H1 (cell line): ENCODE results near the gene RUNX1. TPM values are rescaled to one million over a fixed set of nuclear protein-coding genes. Genes with fewer than 3 reads are reported as not detected.

ENCODE experiments used
- CTCF ChIA-PET: fragments of 300-600 bp; sonication (Branson Sonifier 250); formaldehyde crosslinking; loops from one replicate; lab custom pipeline; 2021; ENCODE audit not compliant: partially characterized antibody; lab: Charles Lee
- POLR2A ChIA-PET: fragments of 300-600 bp; sonication (Branson Sonifier 250); formaldehyde crosslinking; loops from one replicate; lab custom pipeline; 2021; ENCODE audit warnings: inconsistent platforms; ENCODE audit not compliant: partially characterized antibody; lab: Charles Lee
- DNase-seq, 2 experiments: peaks; one replicate each; pipeline versions ENCODE4 v3.0.0 to v3.0.0-alpha.2; 2010 to 2022; ENCODE audit warnings: low spot score in 2 of 2, low read depth in 1 of 2, mixed read lengths in 1 of 2
- FAIRE-seq: peaks from 2 replicates; lab custom pipeline; 2011; peaks lifted over from hg19 to GRCh38; lab: Jason Lieb, UNC
- H2AFZ ChIP-seq: 2 replicates; pipeline ENCODE4 v1.8.1; 2012; ENCODE audit warnings: low read length, inconsistent platforms
- H2AK5ac ChIP-seq: 2 replicates; pipeline ENCODE4 v1.6.1; 2013; ENCODE audit warnings: low read depth, low read length
- H2BK120ac ChIP-seq: replicated peaks from 2 replicates; pipeline ENCODE3; 2013; ENCODE audit warnings: low read depth, low read length, inconsistent platforms
- H2BK12ac ChIP-seq: 2 replicates; pipeline ENCODE4 v1.6.1; 2013; ENCODE audit warnings: low read depth, low read length
- H2BK15ac ChIP-seq: 2 replicates; pipeline ENCODE4 v1.6.1; 2013; ENCODE audit warnings: low read length
- H2BK20ac ChIP-seq: 2 replicates; pipeline ENCODE4 v1.6.1; 2013; ENCODE audit warnings: low read length
- H2BK5ac ChIP-seq: 2 replicates; pipeline ENCODE4 v1.6.1; 2013; ENCODE audit warnings: low read depth, low read length
- H3K14ac ChIP-seq: 2 replicates; pipeline ENCODE4 v1.6.1; 2013; ENCODE audit warnings: inconsistent platforms; ENCODE audit not compliant: insufficient read length
- H3K18ac ChIP-seq: 2 replicates; pipeline ENCODE4 v1.6.1; 2013; ENCODE audit warnings: low read length; ENCODE audit errors: extremely low read depth
- H3K23ac ChIP-seq: 2 replicates; pipeline ENCODE4 v1.6.1; 2013; ENCODE audit warnings: inconsistent platforms; ENCODE audit not compliant: insufficient read length
- H3K23me2 ChIP-seq: 2 replicates; pipeline ENCODE4 v1.6.1; 2013; ENCODE audit warnings: low read depth, low read length
- H3K27ac ChIP-seq: 2 replicates; pipeline ENCODE4 v1.6.1; 2011; ENCODE audit warnings: low read depth, low read length, inconsistent platforms
- H3K27me3 ChIP-seq, 4 experiments: replicated peaks in 1 of 4; 1 replicate in 1 of 4; 2 replicates in 3 of 4; pipeline versions ENCODE4 v1.6.1 to v1.8.1; 2011 to 2013; ENCODE audit warnings: low read length in 3 of 4, mild to moderate bottlenecking in 3 of 4, inconsistent platforms in 2 of 4, mixed read lengths in 2 of 4, moderate library complexity in 1 of 4; ENCODE audit not compliant: control insufficient read depth in 3 of 4, insufficient read depth in 3 of 4; ENCODE audit errors: extremely low read depth in 1 of 4
- H3K36me3 ChIP-seq, 4 experiments: 2 replicates each; pipeline versions ENCODE4 v1.6.1 to v1.8.1; 2011 to 2013; ENCODE audit warnings: mild to moderate bottlenecking in 4 of 4, low read length in 3 of 4, moderate library complexity in 2 of 4, control low read depth in 1 of 4, inconsistent platforms in 1 of 4; ENCODE audit not compliant: insufficient read depth in 4 of 4, control insufficient read depth in 2 of 4
- H3K4ac ChIP-seq: replicated peaks from 2 replicates; pipeline ENCODE3; 2013; ENCODE audit warnings: low read length, low read depth, mixed read lengths, inconsistent platforms; ENCODE audit not compliant: insufficient read length
- H3K4me1 ChIP-seq, 4 experiments: replicated peaks in 1 of 4; 1 replicate in 1 of 4; 2 replicates in 3 of 4; pipeline versions ENCODE4 v1.6.1 to v1.8.1; 2011 to 2013; ENCODE audit warnings: low read length in 3 of 4, inconsistent platforms in 2 of 4, mixed read lengths in 1 of 4; ENCODE audit not compliant: insufficient read depth in 4 of 4, control insufficient read depth in 3 of 4
- H3K4me2 ChIP-seq, 2 experiments: 2 replicates each; pipeline versions ENCODE4 v1.6.1 to v1.8.1; 2011 to 2013; ENCODE audit warnings: low read depth in 2 of 2, low read length in 2 of 2, control low read depth in 1 of 2, inconsistent platforms in 1 of 2, mild to moderate bottlenecking in 1 of 2; ENCODE audit not compliant: insufficient read depth in 1 of 2
- H3K4me3 ChIP-seq, 4 experiments: fragments of 200-600, 300-600 bp in 1 of 4; sonication (generic), shearing (Covaris generic), sonication (Bioruptor Twin) in 1 of 4; 2 replicates each; pipeline versions ENCODE4 v1.5.1 to v1.8.1; 2011 to 2016; ENCODE audit warnings: low read length in 4 of 4, low read depth in 3 of 4, control low read depth in 2 of 4, inconsistent platforms in 2 of 4, mild to moderate bottlenecking in 2 of 4, mixed read lengths in 1 of 4, moderate library complexity in 1 of 4; ENCODE audit not compliant: insufficient read depth in 2 of 4; ENCODE audit errors: extremely low read depth in 1 of 4
- H3K56ac ChIP-seq: replicated peaks from 2 replicates; pipeline ENCODE3; 2013; ENCODE audit warnings: low read depth, mild to moderate bottlenecking, mixed read lengths, low read length, inconsistent platforms; ENCODE audit not compliant: insufficient read length
- H3K79me1 ChIP-seq: 2 replicates; pipeline ENCODE4 v1.6.1; 2013; ENCODE audit warnings: low read depth, low read length, control low read depth
- H3K79me2 ChIP-seq, 2 experiments: 2 replicates each; pipeline versions ENCODE4 v1.6.1 to v1.8.1; 2012 to 2013; ENCODE audit warnings: low read length in 2 of 2, mild to moderate bottlenecking in 2 of 2, inconsistent platforms in 1 of 2; ENCODE audit not compliant: insufficient read depth in 2 of 2, control insufficient read depth in 1 of 2
- H3K9ac ChIP-seq, 4 experiments: replicated peaks in 1 of 4; 1 replicate in 1 of 4; 2 replicates in 3 of 4; pipeline versions ENCODE4 v1.6.1 to v1.8.1; 2011 to 2013; ENCODE audit warnings: low read depth in 3 of 4, low read length in 3 of 4, control low read depth in 2 of 4, mild to moderate bottlenecking in 2 of 4, moderate library complexity in 2 of 4, inconsistent platforms in 1 of 4; ENCODE audit errors: extremely low read depth in 1 of 4
- H3K9me3 ChIP-seq, 2 experiments: 2 replicates each; pipeline versions ENCODE4 v1.6.1 to v1.8.1; 2012 to 2013; ENCODE audit warnings: mild to moderate bottlenecking in 2 of 2, moderate library complexity in 2 of 2, control low read depth in 1 of 2, inconsistent platforms in 1 of 2, low read depth in 1 of 2, low read length in 1 of 2, mixed read lengths in 1 of 2; ENCODE audit not compliant: insufficient read depth in 2 of 2
- H4K20me1 ChIP-seq, 2 experiments: replicated peaks in 1 of 2; 2 replicates each; pipeline versions ENCODE3 to v1.8.1; 2011 to 2013; ENCODE audit warnings: inconsistent platforms in 2 of 2, low read length in 2 of 2, mild to moderate bottlenecking in 1 of 2; ENCODE audit not compliant: insufficient read depth in 2 of 2, control insufficient read depth in 1 of 2
- H4K5ac ChIP-seq: 2 replicates; pipeline ENCODE4 v1.6.1; 2013; ENCODE audit warnings: low read length, low read depth, mixed read lengths, inconsistent platforms; ENCODE audit not compliant: insufficient read length
- H4K8ac ChIP-seq: 2 replicates; pipeline ENCODE4 v1.8.0; 2013; ENCODE audit warnings: mild to moderate bottlenecking, moderate library complexity, low read length, inconsistent platforms; ENCODE audit not compliant: insufficient read depth; ENCODE audit errors: extremely low read depth
- H4K91ac ChIP-seq: replicated peaks from 2 replicates; pipeline ENCODE3; 2013; ENCODE audit warnings: low read length, mixed read lengths, inconsistent platforms; ENCODE audit not compliant: insufficient read length
- ATF3 ChIP-seq: IDR thresholded peaks from 2 replicates; pipeline ENCODE4 v1.6.1; 2011; ENCODE audit warnings: low read depth, mild to moderate bottlenecking, low read length; ENCODE audit not compliant: insufficient read depth
- BACH1 ChIP-seq: IDR thresholded peaks from 2 replicates; pipeline ENCODE4 v1.6.1; 2012; ENCODE audit warnings: low read length, improper control_type of control experiment
- CBX8 ChIP-seq: fragments of 300-800, 300-1000 bp; sonication (generic); IDR thresholded peaks from 2 replicates; pipeline ENCODE4 v1.7.1; 2016; ENCODE audit warnings: low read depth, low read length, borderline replicate concordance
- CHD1 ChIP-seq: IDR thresholded peaks from 2 replicates; pipeline ENCODE4 v1.6.1; 2012; ENCODE audit warnings: low read depth, low read length, improper control_type of control experiment
- CTBP2 ChIP-seq: IDR thresholded peaks from 2 replicates; pipeline ENCODE4 v1.7.0; 2011; ENCODE audit warnings: borderline replicate concordance, mild to moderate bottlenecking, moderate library complexity, mixed read lengths, low read length; ENCODE audit not compliant: insufficient read depth, insufficient read length
- KDM4A ChIP-seq: IDR thresholded peaks from one replicate; pipeline ENCODE4 v1.7.1; 2012; ENCODE audit warnings: low read depth, mild to moderate bottlenecking, moderate library complexity, low read length, inconsistent platforms; ENCODE audit not compliant: severe bottlenecking
- POLR2A ChIP-seq, 2 experiments: IDR thresholded peaks; 1 replicate in 1 of 2; 2 replicates in 1 of 2; pipeline ENCODE4 v1.6.1; 2011; ENCODE audit warnings: low read depth in 2 of 2, low read length in 2 of 2, mild to moderate bottlenecking in 2 of 2; ENCODE audit errors: control extremely low read depth in 1 of 2
- POLR2AphosphoS5 ChIP-seq: IDR thresholded peaks from 2 replicates; pipeline ENCODE4 v1.6.1; 2011; ENCODE audit warnings: low read depth, low read length
- RNF2 ChIP-seq: fragments of 200-900, 300-1000 bp; sonication (generic); IDR thresholded peaks from 2 replicates; pipeline ENCODE4 v1.7.1; 2016; ENCODE audit warnings: borderline replicate concordance, low read depth, mild to moderate bottlenecking, antibody characterized with exemption, low read length; ENCODE audit not compliant: poor library complexity, severe bottlenecking; ENCODE audit errors: missing control alignments
- SUZ12 ChIP-seq: fragments of 200-600 bp; sonication (generic); IDR thresholded peaks from 2 replicates; pipeline ENCODE4 v1.6.1; 2012; ENCODE audit warnings: mild to moderate bottlenecking, inconsistent platforms, low read length, moderate library complexity, mixed read lengths
- USF2 ChIP-seq: IDR thresholded peaks from 2 replicates; pipeline ENCODE4 v1.6.1; 2011; ENCODE audit warnings: low read length, improper control_type of control experiment
- ZNF274 ChIP-seq: IDR thresholded peaks from 2 replicates; pipeline ENCODE4 v1.7.0; 2012; ENCODE audit warnings: low read length, borderline replicate concordance; ENCODE audit errors: extremely low read depth
- WGBS, 2 experiments: shearing (Covaris generic) in 1 of 2; methylation state at CpG; one replicate each; pipeline versions ENCODE4 v1.1.6 to v1.1.7; 2013 to 2015; ENCODE audit warnings: low lambda C conversion rate in 2 of 2, mixed read lengths in 2 of 2, inconsistent platforms in 1 of 2, low coverage in 1 of 2, missing lambda C conversion rate in 1 of 2; ENCODE audit not compliant: insufficient replicate concordance in 2 of 2, insufficient coverage in 1 of 2, insufficient read length in 1 of 2; ENCODE audit errors: extremely low coverage in 1 of 2, missing lambda C conversion rate in 1 of 2; 5-methylcytosine and 5-hydroxymethylcytosine counted together
- polyA plus RNA-seq, 7 experiments: library from polyadenylated mRNA; depleted of rRNA in 3 of 7; stranded (reverse) in 5 of 7; unstranded in 2 of 7; fragments of >200 nt in 5 of 7; fragments of 200-250 nt in 2 of 7; gene quantifications; 1 replicate in 5 of 7; 2 replicates in 1 of 7; 4 replicates in 1 of 7; pipeline versions ENCODE4 v1.2.1 to v1.2.3, GENCODE V29; 2011 to 2013; ENCODE audit warnings: missing spikeins in 2 of 7, mixed read lengths in 2 of 7
- total RNA-seq: library from RNA; stranded (reverse); fragmentation: NEBNext Ultra II Directional; extraction: Animal tissue kit (Norgen Biotek cat#: 25700); gene quantifications from 2 replicates; pipeline ENCODE4 v1.2.1, GENCODE V29; 2021

Gene RUNX1
- total and polyA plus RNA-seq, 2 of the 8 experiments (the other 6 are each of a cell fraction or from before 2014, with no cell fraction given) = 0.20 to 0.60 TPM

- H3K18ac ChIP-seq = no peak overlapping the region
- no peak overlapping the region for H3K56ac ChIP-seq
- DNase-seq = no peak
- no peaks in the 10 kb centered on the region for H3K9me3 ChIP-seq
- H2AK5ac ChIP-seq = no peak overlapping the region
- 50% methylated on average over 1 of the region's 1 CpG; no CpG with 5 or more reads in 1 of the 2 experiments for WGBS, 2 experiments
- H3K36me3 ChIP-seq = no peaks in the 10 kb centered on the region
- no peak overlapping the region for H2BK120ac ChIP-seq
- ChIA-PET CTCF (interaction anchor here (0.6 kb wide), 1 partner anchor 26 kb away, joined by 4 read pairs; no protein-coding TSS in a partner anchor), POLR2A (interaction anchor here (1.2 kb wide), 1 partner anchor 20 kb away, joined by 3 read pairs; no protein-coding TSS in a partner anchor)
- no peak overlapping the region for H2BK5ac ChIP-seq
- H3K9ac ChIP-seq = no peak overlapping the region
- no peak overlapping the region for H4K8ac ChIP-seq
- H3K4me1 ChIP-seq = no peaks in the 10 kb centered on the region; a peak in 1 of 7 replicates
- no peak overlapping the region for H3K14ac ChIP-seq
- no peak overlapping the region for H2AFZ ChIP-seq
- H3K79me1 ChIP-seq = no peaks in the 10 kb centered on the region
- no peaks in the 10 kb centered on the region for H3K27me3 ChIP-seq
- no peak overlapping the region for H4K5ac ChIP-seq
- no peak overlapping the region for H3K4ac ChIP-seq
- no peaks in the 10 kb centered on the region for H4K20me1 ChIP-seq
- H2BK20ac ChIP-seq = no peak overlapping the region
- H2BK12ac ChIP-seq = no peak overlapping the region
- H3K4me3 ChIP-seq = no peak overlapping the region
- H4K91ac ChIP-seq = no peak overlapping the region
- H3K23me2 ChIP-seq = no peaks in the 10 kb centered on the region
- no peak for FAIRE-seq
- no peak overlapping the region for H3K4me2 ChIP-seq
- H3K79me2 ChIP-seq = no peaks in the 10 kb centered on the region
- no peak overlapping the region for H2BK15ac ChIP-seq
- no peak overlapping the region for H3K23ac ChIP-seq
- H3K27ac ChIP-seq = no peak overlapping the region
- TF ChIP-seq ZNF274 (no peak), RNF2 (no peak), CTBP2 (no peak), CHD1 (no peak), BACH1 (no peak), ATF3 (no peak), POLR2A (IDR thresholded peaks at IDR 0.05; ENCODE audit: control extremely low read depth in 1 of 2, low read depth in 2 of 2, low read length in 2 of 2) (no peak), USF2 (no peak), CBX8 (no peak), POLR2AphosphoS5 (no peak), SUZ12 (no peak), KDM4A (no peak)
Observed at GRCh38 chr21:34952701-34953100, 96.4 kb downstream of the RUNX1 start.
